Gastrocnemius medialis (tissue), 4 donors: ENCODE data around the gene SMAD6. TPM values are rescaled to one million over a fixed set of nuclear protein-coding genes. Genes with fewer than 3 reads are reported as not detected.

ENCODE experiments used
- ATAC-seq, 2 donors: fragments of 150-250 bp; one replicate each; pipeline ENCODE4 v1.9.1; 2016
- DNase-seq, 2 donors: peaks; one replicate each; pipeline ENCODE4 v3.0.0-alpha.2; 2019
- H3K27ac ChIP-seq, 4 donors: fragments of 200-600 bp; sonication (generic); 1 replicate in 1 of 4; 2 replicates in 3 of 4; pipeline ENCODE4 v1.5.1; 2016 to 2018; ENCODE audit warnings: mild to moderate bottlenecking in 2 of 4, moderate library complexity in 1 of 4
- H3K27me3 ChIP-seq, 3 donors: fragments of 200-600 bp; sonication (generic) in 2 of 3; 1 replicate in 1 of 3; 2 replicates in 2 of 3; pipeline versions ENCODE4 v1.5.1 to v1.6.0; 2016 to 2019; ENCODE audit warnings: mild to moderate bottlenecking in 1 of 3, moderate library complexity in 1 of 3
- H3K36me3 ChIP-seq, 2 donors: fragments of 200-600 bp; sonication (generic) in 1 of 2; one replicate each; pipeline ENCODE4 v1.5.1; 2017 to 2018
- H3K4me1 ChIP-seq, 2 donors: fragments of 200-600 bp; sonication (generic) in 1 of 2; one replicate each; pipeline ENCODE4 v1.5.1; 2016 to 2017; ENCODE audit warnings: mild to moderate bottlenecking in 2 of 2
- H3K4me3 ChIP-seq, 4 donors: fragments of 200-600 bp; sonication (generic) in 3 of 4; 1 replicate in 1 of 4; 2 replicates in 3 of 4; pipeline ENCODE4 v1.5.1; 2016 to 2019; ENCODE audit warnings: mild to moderate bottlenecking in 2 of 4
- H3K9me3 ChIP-seq, 3 donors: fragments of 200-600 bp; sonication (generic) in 2 of 3; 1 replicate in 1 of 3; 2 replicates in 2 of 3; pipeline ENCODE4 v1.5.1; 2016 to 2019
- CTCF ChIP-seq, 5 experiments: fragments of 450-650 bp in 3 of 5; fragments of 200-600 bp in 2 of 5; sonication (generic) in 2 of 5; IDR thresholded peaks in 4 of 5; conservative IDR thresholded peaks in 1 of 5; 1 replicate in 4 of 5; 2 replicates in 1 of 5; pipeline ENCODE4 v1.5.1; 2016 to 2019; ENCODE audit warnings: antibody characterized with exemption in 5 of 5, mild to moderate bottlenecking in 3 of 5, moderate library complexity in 3 of 5
- POLR2A ChIP-seq, 2 donors: fragments of 450-650 bp; IDR thresholded peaks; one replicate each; pipeline ENCODE4 v1.6.1; 2017; ENCODE audit warnings: antibody characterized with exemption in 2 of 2, mild to moderate bottlenecking in 2 of 2, moderate library complexity in 2 of 2
- in situ Hi-C, 4 donors: fragments of 200-750 bp; cut with MboI; loops; one replicate each; pipeline versions ENCODE4 v1.15.0 to v1.8.0; 2017; ENCODE audit warnings: low sequenced_read_pairs in 4 of 4
- intact Hi-C: fragments of 100-400 bp; cut with DNase I; formaldehyde crosslinking; loops from one replicate; pipeline ENCODE4 v1.15.1; 2023; ENCODE audit warnings: low total_unique reads
- total RNA-seq, 4 donors: library from RNA; depleted of rRNA; stranded (reverse); fragments of >200 nt; gene quantifications; one replicate each; pipeline versions ENCODE4 v1.1.0 to v1.2.3, GENCODE V29; 2016

SMAD6 gene
- total RNA-seq, 4 donors from 2014 or later, result 2.2 to 3.7 (median 2.4) TPM

GRCh38 chr15:66654361-66654738 lies 47.7 kb upstream of the SMAD6 start:
- intact Hi-C loops (no loop called here), in situ Hi-C loops (no loop called here)
- peaks cover 0 to 3% of the 10 kb centered on the region in 2 donors for H3K4me1 ChIP-seq
- peak overlapping the region in 1 of 4 donors; percentile 11 for H3K27ac ChIP-seq
- no peak overlapping the region for H3K4me3 ChIP-seq
- no peak for DNase-seq
- no peaks in the 10 kb centered on the region for H3K9me3 ChIP-seq
- no peak for ATAC-seq
- peaks cover 4 to 11% (median 7%) of the 10 kb centered on the region in 3 donors for H3K27me3 ChIP-seq
- no peaks in the 10 kb centered on the region for H3K36me3 ChIP-seq
- TF ChIP-seq CTCF (IDR thresholded peaks at IDR 0.05 in 4 of 5, conservative IDR thresholded peaks at IDR 0.05 in 1 of 5) (no peak), POLR2A (IDR thresholded peaks at IDR 0.05) (no peak)

GRCh38 chr15:66654739-66655375 lies 47.2 kb upstream of the SMAD6 start:
- intact Hi-C loops (no loop called here), in situ Hi-C loops (no loop called here)

GRCh38 chr15:66655511-66655910 lies 46.5 kb upstream of the SMAD6 start:
- in situ Hi-C loops (no loop called here), intact Hi-C loops (no loop called here)
- no peak for DNase-seq
- peaks cover 4 to 11% (median 7%) of the 10 kb centered on the region in 3 donors for H3K27me3 ChIP-seq
- no peak for ATAC-seq
- H3K27ac ChIP-seq, result no peak overlapping the region
- no peak overlapping the region for H3K4me3 ChIP-seq
- no peaks in the 10 kb centered on the region for H3K9me3 ChIP-seq
- no peak for TF ChIP-seq POLR2A (IDR thresholded peaks at IDR 0.05)
- TF ChIP-seq CTCF (IDR thresholded peaks at IDR 0.05 in 4 of 5, conservative IDR thresholded peaks at IDR 0.05 in 1 of 5), result no peak
- H3K4me1 ChIP-seq, result peaks cover 0 to 3% of the 10 kb centered on the region in 2 donors
- H3K36me3 ChIP-seq, result no peaks in the 10 kb centered on the region

More at GRCh38 chr15:66654739-66655375, 47.2 kb upstream of the SMAD6 start:
- Histone ChIP-seq H3K9me3 (no peaks in the 10 kb centered on the region), H3K4me3 (peak overlapping the region in 2 of 4 donors; percentile 14 to 36), H3K4me1 (peaks cover 0 to 3% of the 10 kb centered on the region in 2 donors), H3K27ac (peak overlapping the region in 1 of 4 donors; percentile 11), H3K27me3 (peaks cover 4 to 11% (median 7%) of the 10 kb centered on the region in 3 donors), H3K36me3 (no peaks in the 10 kb centered on the region)
- ATAC-seq, result no peak
- DNase-seq, result no peak
- TF ChIP-seq POLR2A (IDR thresholded peaks at IDR 0.05), result no peak
- no peak for TF ChIP-seq CTCF (IDR thresholded peaks at IDR 0.05 in 4 of 5, conservative IDR thresholded peaks at IDR 0.05 in 1 of 5)

- in situ Hi-C loops (no loop called here), intact Hi-C loops (no loop called here)
- no peaks in the 10 kb centered on the region for H3K9me3 ChIP-seq
- no peaks in the 10 kb centered on the region for H3K36me3 ChIP-seq
- no peak overlapping the region for H3K4me3 ChIP-seq
- no peak overlapping the region for H3K27ac ChIP-seq
- TF ChIP-seq POLR2A (IDR thresholded peaks at IDR 0.05), result no peak
- TF ChIP-seq CTCF (IDR thresholded peaks at IDR 0.05 in 4 of 5, conservative IDR thresholded peaks at IDR 0.05 in 1 of 5), result no peak
- DNase-seq, result no peak
- no peak for ATAC-seq
- peaks cover 0 to 3% of the 10 kb centered on the region in 2 donors for H3K4me1 ChIP-seq
- peaks cover 4 to 11% (median 7%) of the 10 kb centered on the region in 3 donors for H3K27me3 ChIP-seq
Measured at GRCh38 chr15:66655997-66656396, 46.0 kb upstream of the SMAD6 start.
